ENCODE results near the gene KCNG2.
"Not testable (repeated sequence)": the region's sequence is repeated elsewhere in the genome, so short reads cannot be mapped to it uniquely, and the experiment has no call there.

KCNG2 gene, protein sequence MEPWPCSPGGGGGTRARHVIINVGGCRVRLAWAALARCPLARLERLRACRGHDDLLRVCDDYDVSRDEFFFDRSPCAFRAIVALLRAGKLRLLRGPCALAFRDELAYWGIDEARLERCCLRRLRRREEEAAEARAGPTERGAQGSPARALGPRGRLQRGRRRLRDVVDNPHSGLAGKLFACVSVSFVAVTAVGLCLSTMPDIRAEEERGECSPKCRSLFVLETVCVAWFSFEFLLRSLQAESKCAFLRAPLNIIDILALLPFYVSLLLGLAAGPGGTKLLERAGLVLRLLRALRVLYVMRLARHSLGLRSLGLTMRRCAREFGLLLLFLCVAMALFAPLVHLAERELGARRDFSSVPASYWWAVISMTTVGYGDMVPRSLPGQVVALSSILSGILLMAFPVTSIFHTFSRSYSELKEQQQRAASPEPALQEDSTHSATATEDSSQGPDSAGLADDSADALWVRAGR

DNA sequence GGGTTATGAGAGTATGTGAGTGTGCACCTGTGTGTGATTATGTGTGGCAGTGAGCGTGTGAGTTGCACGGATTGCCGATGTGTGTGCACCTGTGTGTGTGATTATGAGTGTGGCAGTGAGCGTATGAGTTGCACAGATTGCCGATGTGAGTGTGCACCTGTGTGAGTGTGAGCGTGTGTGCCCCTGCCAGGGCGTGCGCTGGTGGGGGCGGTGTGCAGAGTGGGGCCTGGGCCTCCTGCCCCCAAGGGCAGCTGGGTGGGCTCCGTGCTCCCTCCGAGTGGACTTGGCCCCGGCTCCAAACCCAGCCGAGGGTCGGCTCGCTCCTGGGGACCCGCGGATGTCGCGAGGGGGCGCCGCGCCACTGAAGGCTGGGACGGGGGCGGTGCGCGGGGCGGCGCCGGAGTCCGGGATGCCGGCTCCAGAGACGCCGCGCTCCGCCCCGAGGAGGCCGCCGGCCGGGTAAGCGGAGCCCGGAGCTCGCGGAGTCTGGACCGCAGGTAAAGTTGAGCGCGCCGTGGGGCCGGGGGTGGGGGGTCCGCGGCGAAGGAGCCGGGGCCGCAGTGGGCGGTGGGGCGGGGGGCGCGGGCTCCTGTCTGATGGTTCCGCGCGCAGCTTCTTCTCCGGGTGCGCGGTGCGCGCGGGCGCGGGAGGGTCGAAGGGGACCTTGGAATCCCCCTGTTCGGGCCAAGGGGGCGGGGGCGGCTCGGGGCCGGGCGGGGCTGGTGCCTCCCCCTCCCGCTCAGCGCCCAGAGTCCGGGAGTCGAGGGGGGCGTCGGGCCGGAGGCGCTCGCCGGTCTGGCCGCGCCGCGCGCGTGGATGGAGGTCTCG, at the start of gene KCNG2:
Gene KCNG2 (plus strand): TSS at position 421 of the 828 bp plus-strand sequence. CDS start 65,730 bp downstream, outside the sequence.
- no peak for DNase-seq (ENCODE audit: extremely low read depth in 1 of 2, low read depth in 1 of 2)

GRCh38 chr18:79748321-79749180, 49.2 kb upstream of the KCNG2 start:
- DNase-seq (ENCODE audit: extremely low read depth in 1 of 2, low read depth in 1 of 2) = no peak

GRCh38 chr18:79749251-79750191, 48.2 kb upstream of the KCNG2 start:
- no peak for DNase-seq (ENCODE audit: extremely low read depth in 1 of 2, low read depth in 1 of 2)

DNA sequence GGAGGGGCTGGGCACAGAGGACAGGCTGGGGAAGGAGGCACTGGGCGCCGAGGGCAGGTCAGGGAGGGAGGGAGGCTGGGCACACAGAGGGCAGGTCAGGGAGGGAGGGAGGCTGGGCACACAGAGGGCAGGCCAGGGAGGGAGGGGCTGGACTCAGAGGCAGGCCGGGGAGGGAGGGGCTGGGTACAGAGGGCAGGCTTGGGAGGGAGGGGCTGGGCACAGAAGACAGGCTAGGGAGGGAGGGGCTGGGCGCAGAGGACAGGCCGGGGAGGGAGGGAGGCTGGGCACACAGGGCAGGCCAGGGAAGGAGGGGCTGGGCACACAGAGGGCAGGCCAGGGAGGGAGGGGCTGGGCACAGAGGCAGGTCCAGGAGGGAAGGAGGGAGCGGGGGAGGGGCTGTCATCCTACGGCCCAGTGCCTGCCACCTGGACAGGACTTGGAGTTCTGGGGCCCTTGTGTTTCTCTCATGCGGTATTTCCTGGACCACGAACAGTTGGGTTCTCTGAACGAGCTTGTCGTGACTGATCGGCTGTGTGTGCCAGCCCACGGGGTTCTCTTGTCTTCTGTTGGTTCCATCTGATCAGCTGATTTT, 46.7 kb upstream of the KCNG2 start:
- DNase-seq (ENCODE audit: extremely low read depth in 1 of 2, low read depth in 1 of 2) = no peak

DNA sequence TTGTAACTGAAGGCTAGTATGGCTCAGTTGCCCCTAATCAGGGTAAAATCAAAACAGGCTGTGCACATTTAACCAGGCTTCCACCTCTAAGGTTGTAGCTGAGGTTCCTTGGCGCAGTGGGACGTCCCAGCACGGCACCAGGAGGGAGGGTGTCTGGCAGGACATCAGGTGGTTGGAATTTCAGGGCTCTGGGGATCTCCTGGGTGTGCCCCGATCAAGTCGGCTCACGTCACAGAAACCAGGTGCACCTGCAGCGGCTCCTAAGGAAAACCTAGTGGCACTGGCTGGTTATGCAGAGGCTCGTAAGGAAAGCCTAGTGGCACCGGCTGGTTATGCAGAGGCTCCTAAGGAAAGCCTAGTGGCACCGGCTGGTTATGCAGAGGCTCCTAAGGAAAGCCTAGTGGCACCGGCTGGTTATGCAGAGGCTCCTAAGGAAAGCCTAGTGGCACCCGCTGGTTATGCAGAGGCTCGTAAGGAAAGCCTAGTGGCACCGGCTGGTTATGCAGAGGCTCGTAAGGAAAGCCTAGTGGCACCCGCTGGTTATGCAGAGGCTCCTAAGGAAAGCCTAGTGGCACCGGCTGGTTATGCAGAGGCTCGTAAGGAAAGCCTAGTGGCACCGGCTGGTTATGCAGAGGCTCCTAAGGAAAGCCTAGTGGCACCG, 45.7 kb upstream of the KCNG2 start:
- not testable (repeated sequence) for DNase-seq (ENCODE audit: extremely low read depth in 1 of 2, low read depth in 1 of 2)

- DNase-seq (ENCODE audit: extremely low read depth in 1 of 2, low read depth in 1 of 2) = not testable (repeated sequence)
Observed at GRCh38 chr18:79752946-79753345, 44.8 kb upstream of the KCNG2 start.

GRCh38 chr18:79753391-79753851, 44.3 kb upstream of the KCNG2 start:
- no peak for DNase-seq (ENCODE audit: extremely low read depth in 1 of 2, low read depth in 1 of 2)

DNA sequence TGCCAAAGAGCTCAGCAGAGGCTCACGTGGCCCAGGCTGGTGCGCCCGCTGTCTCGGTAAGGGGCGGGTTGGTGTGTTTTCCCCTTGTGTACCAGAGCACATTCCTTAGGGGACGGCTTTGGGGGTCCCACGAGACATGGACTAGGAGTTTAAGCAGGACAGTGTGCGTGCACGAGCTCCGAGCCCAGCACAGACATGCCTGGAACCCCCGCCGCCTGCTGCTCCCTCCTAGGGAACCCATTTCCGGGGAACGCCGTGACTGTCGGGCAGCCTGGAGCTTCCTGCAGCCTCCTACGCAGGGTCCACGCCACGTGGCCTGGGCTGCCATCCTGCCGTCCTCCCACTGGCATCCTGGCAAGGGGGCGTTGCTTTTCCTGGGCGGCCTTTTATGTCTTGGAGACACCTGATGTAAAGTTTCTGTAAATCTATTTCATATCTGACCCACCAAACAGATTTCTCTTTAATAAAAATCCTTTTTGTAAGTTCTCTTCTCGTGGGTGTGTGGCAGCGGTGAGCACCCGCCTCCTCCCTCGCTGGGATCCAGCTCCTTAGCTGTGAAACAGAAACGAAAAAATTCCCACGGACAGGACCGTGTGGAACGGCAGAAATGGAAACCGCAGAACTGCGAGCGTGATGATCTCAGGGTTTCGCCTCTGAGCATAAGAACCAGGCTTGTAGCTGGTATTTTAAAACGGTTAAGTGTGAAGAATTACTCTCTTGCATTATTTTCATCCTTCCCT, 43.5 kb upstream of the KCNG2 start:
- no peak for DNase-seq (ENCODE audit: extremely low read depth in 1 of 2, low read depth in 1 of 2)

DNA sequence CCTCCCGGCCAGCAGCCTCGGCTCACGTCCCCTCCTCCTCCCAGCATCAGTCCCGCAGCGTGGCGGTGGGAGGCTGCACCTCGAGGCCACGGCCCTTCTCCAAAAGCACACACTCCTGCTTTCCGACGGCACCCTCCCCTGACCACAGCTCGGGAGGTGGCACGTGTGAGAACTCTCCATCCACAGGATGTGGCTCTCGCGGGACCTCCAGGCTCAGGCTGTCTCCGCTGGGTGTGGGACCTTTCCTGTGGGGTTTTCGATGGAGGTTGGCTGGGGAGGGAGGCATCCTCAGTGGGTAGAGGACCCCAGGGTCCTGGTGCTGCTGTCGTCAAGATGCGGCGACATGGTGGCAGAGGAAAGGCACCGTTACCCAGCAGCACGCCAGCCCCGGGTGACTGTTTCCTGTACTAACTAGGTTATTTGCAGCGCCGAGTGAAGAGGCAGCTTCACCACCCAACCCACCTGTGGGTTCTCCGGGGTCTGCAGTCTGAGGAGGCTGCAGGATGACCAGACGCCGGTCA, 42.8 kb upstream of the KCNG2 start:
- no peak for DNase-seq (ENCODE audit: extremely low read depth in 1 of 2, low read depth in 1 of 2)

DNA sequence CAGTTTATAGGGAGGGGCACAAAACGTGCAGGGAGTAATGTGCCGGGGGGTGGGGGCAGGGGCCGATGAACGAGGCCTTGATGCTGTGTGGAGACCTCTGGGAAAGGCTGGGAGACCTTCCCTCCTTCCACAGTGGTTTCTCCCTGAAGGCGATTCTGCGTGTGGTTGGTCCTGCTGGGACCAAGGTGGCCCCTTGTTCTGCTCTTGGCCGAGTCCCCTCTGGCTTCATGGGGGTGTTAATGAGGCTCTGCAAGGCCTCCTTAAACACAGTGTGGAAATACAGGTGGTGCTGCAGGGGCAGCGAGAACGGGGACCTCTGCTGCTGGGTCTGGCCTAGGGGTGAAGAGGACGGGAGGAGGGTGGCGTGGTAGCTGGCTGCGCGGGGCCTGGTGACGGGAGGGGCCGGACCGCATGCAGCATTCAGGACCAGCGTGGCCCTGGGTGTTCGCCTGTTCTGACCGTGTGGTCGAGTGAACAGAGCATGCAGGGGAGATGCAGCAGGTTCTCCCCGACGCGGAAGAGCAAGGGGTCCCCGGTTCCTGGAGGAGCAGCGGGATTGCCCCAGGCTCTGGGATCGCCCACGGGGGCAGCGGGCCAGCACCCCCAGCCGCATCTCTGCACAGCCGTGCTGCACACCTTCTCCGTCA, 42.1 kb upstream of the KCNG2 start:
- DNase-seq (ENCODE audit: extremely low read depth in 1 of 2, low read depth in 1 of 2) = no peak

- no peak for DNase-seq (ENCODE audit: extremely low read depth in 1 of 2, low read depth in 1 of 2)
Observed at GRCh38 chr18:79756143-79756500, 41.6 kb upstream of the KCNG2 start.

DNA sequence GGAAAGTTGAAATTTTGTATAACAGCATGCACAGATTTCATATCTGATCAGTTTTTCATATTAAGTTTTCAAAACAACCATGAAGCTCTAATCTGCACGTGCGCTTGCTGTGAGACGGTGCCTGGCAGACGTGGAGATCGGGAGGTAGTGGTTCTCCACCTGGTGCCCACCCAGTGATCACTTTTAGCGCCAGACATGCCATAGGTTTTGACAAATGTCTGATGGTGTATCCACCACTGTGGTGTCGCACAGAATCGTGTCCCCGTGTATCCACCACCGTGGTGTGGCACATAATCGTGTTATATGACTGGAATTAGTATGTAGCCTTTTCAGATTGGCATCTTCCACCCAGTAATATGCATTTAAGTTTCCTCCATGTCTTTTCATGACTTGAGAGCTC, 40.9 kb upstream of the KCNG2 start:
- DNase-seq (ENCODE audit: extremely low read depth in 1 of 2, low read depth in 1 of 2) = no peak

- no peak for DNase-seq (ENCODE audit: extremely low read depth in 1 of 2, low read depth in 1 of 2)
Observed at GRCh38 chr18:79760348-79760747, 37.4 kb upstream of the KCNG2 start.

- no peak for DNase-seq (ENCODE audit: extremely low read depth in 1 of 2, low read depth in 1 of 2)
Observed at GRCh38 chr18:79760881-79761280, 36.9 kb upstream of the KCNG2 start.

GRCh38 chr18:79763407-79763806, 34.3 kb upstream of the KCNG2 start:
- DNase-seq (ENCODE audit: extremely low read depth in 1 of 2, low read depth in 1 of 2) = no peak

DNA sequence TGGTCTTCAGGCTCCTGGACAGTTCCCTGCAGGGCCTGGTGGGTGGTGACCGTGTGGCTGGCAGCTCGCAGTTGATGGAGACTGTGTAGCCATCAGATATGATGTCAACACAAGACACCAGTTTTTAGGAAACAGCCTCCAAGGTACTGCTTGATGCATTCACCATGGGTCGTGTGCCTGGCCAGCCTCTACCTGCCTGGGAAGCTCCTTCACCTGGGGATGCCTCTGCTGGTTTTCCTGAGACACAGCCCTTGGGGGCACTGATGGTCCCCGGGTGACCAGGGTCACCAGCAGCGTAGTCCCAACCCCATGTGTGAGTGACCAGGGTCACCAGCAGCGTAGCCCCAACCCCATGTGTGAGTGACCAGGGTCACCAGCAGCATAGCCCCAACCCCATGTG, 33.6 kb upstream of the KCNG2 start:
- no peak for DNase-seq (ENCODE audit: extremely low read depth in 1 of 2, low read depth in 1 of 2)

- no peak for DNase-seq (ENCODE audit: extremely low read depth in 1 of 2, low read depth in 1 of 2)
Observed at GRCh38 chr18:79765491-79766245, 32.1 kb upstream of the KCNG2 start.
